Tibial nerve (tissue), 4 donors: ENCODE data around the gene BICRA.

Experiments
- EP300 ChIP-seq, 2 donors: sonication (generic); formaldehyde crosslinking; IDR thresholded peaks; one replicate each; pipeline ENCODE4 v1.6.1; 2017; ENCODE audit warnings: antibody characterized with exemption in 2 of 2, mild to moderate bottlenecking in 1 of 2
- POLR2A ChIP-seq, 2 donors: fragments of 450-650 bp; IDR thresholded peaks; one replicate each; pipeline ENCODE4 v1.6.1; 2017; ENCODE audit warnings: antibody characterized with exemption in 2 of 2, mild to moderate bottlenecking in 2 of 2, moderate library complexity in 2 of 2
- TF ChIP-seq, protein P1 (sequence below), 5 experiments: fragments of 200-600 bp in 3 of 5; fragments of 450-650 bp in 2 of 5; sonication (generic) in 3 of 5; IDR thresholded peaks; one replicate each; pipeline ENCODE4 v1.5.1; 2016 to 2019; ENCODE audit warnings: antibody characterized with exemption in 5 of 5, mild to moderate bottlenecking in 3 of 5, moderate library complexity in 2 of 5

GRCh38 chr19:47587295-47587694 lies 21.6 kb upstream of the BICRA start:
- TF ChIP-seq EP300 (IDR thresholded peaks at IDR 0.05) (no peak), POLR2A (IDR thresholded peaks at IDR 0.05) (no peak)
- TF ChIP-seq, protein P1, sequence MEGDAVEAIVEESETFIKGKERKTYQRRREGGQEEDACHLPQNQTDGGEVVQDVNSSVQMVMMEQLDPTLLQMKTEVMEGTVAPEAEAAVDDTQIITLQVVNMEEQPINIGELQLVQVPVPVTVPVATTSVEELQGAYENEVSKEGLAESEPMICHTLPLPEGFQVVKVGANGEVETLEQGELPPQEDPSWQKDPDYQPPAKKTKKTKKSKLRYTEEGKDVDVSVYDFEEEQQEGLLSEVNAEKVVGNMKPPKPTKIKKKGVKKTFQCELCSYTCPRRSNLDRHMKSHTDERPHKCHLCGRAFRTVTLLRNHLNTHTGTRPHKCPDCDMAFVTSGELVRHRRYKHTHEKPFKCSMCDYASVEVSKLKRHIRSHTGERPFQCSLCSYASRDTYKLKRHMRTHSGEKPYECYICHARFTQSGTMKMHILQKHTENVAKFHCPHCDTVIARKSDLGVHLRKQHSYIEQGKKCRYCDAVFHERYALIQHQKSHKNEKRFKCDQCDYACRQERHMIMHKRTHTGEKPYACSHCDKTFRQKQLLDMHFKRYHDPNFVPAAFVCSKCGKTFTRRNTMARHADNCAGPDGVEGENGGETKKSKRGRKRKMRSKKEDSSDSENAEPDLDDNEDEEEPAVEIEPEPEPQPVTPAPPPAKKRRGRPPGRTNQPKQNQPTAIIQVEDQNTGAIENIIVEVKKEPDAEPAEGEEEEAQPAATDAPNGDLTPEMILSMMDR (IDR thresholded peaks at IDR 0.05) = no peak
